Measurements from ENCODE around the gene USP49.

The USP49 gene

GRCh38 chr6:41748542-41748941, 146.6 kb downstream of the USP49 start:
- H3K4me2 ChIP-seq (ENCODE audit: insufficient read depth, low read length) = no peak overlapping the region
- H2AFZ ChIP-seq (ENCODE audit: low read depth, low read length) = no peak overlapping the region
- H3K36me3 ChIP-seq (ENCODE audit: insufficient read depth, low read length) = no peaks in the 10 kb centered on the region
- H3K27ac ChIP-seq (ENCODE audit: low read length) = no peak overlapping the region
- H4K20me1 ChIP-seq (ENCODE audit: insufficient read depth, low read length) = no peaks in the 10 kb centered on the region
- TF ChIP-seq CTCF (IDR thresholded peaks at IDR 0.05; ENCODE audit: borderline replicate concordance, extremely low read depth, low read length, poor library complexity, severe bottlenecking) = no peak
- TF ChIP-seq EZH2 (IDR thresholded peaks at IDR 0.05; ENCODE audit: borderline replicate concordance, low read depth, low read length, severe bottlenecking) = no peak
- H3K27me3 ChIP-seq (ENCODE audit: insufficient read depth, low read length, poor library complexity) = no peaks in the 10 kb centered on the region
- no peaks in the 10 kb centered on the region for H3K4me1 ChIP-seq (ENCODE audit: insufficient read depth, low read length)
- H3K4me3 ChIP-seq (ENCODE audit: low read depth in 1 of 2, low read length in 2 of 2) = no peak overlapping the region
- ATAC-seq (ENCODE audit: insufficient read depth, low read depth) (no peak), DNase-seq (no peak)
- H3K79me2 ChIP-seq (ENCODE audit: insufficient read depth, low read length) = no peaks in the 10 kb centered on the region
- H3K9ac ChIP-seq (ENCODE audit: low read depth, low read length) = no peak overlapping the region
- no peaks in the 10 kb centered on the region for H3K9me3 ChIP-seq (ENCODE audit: insufficient read depth, low read length, severe bottlenecking)

- H3K9ac ChIP-seq (ENCODE audit: low read depth, low read length) = no peak overlapping the region
- no peak overlapping the region for H3K4me2 ChIP-seq (ENCODE audit: insufficient read depth, low read length)
- no peaks in the 10 kb centered on the region for H3K9me3 ChIP-seq (ENCODE audit: insufficient read depth, low read length, severe bottlenecking)
- DNase-seq = no peak
- H3K27me3 ChIP-seq (ENCODE audit: insufficient read depth, low read length, poor library complexity) = no peaks in the 10 kb centered on the region
- no peaks in the 10 kb centered on the region for H4K20me1 ChIP-seq (ENCODE audit: insufficient read depth, low read length)
- H3K4me3 ChIP-seq (ENCODE audit: low read depth in 1 of 2, low read length in 2 of 2) = no peak overlapping the region
- H3K27ac ChIP-seq (ENCODE audit: low read length) = no peak overlapping the region
- H3K4me1 ChIP-seq (ENCODE audit: insufficient read depth, low read length) = no peaks in the 10 kb centered on the region
- ATAC-seq (ENCODE audit: insufficient read depth, low read depth) = no peak
- no peak overlapping the region for H2AFZ ChIP-seq (ENCODE audit: low read depth, low read length)
- no peaks in the 10 kb centered on the region for H3K36me3 ChIP-seq (ENCODE audit: insufficient read depth, low read length)
- H3K79me2 ChIP-seq (ENCODE audit: insufficient read depth, low read length) = no peaks in the 10 kb centered on the region
- no peak for TF ChIP-seq EZH2 (IDR thresholded peaks at IDR 0.05; ENCODE audit: borderline replicate concordance, low read depth, low read length, severe bottlenecking)
Measured at GRCh38 chr6:41748102-41748477, 147.1 kb downstream of the USP49 start.

GRCh38 chr6:41747256-41748101, 147.7 kb downstream of the USP49 start, which contains the start of gene PGC:
PGC (minus strand) TSS chr6:41747397; CDS start chr6:41747334, 63 bp downstream.
- Histone ChIP-seq H3K4me2 (ENCODE audit: insufficient read depth, low read length) (no peak within 1 kb of the TSS), H4K20me1 (ENCODE audit: insufficient read depth, low read length) (no peaks in the 10 kb centered on the region), H3K27ac (ENCODE audit: low read length) (no peak within 1 kb of the TSS), H3K9ac (ENCODE audit: low read depth, low read length) (no peak within 1 kb of the TSS), H2AFZ (ENCODE audit: low read depth, low read length) (no peak within 1 kb of the TSS), H3K36me3 (ENCODE audit: insufficient read depth, low read length) (no peaks in the 10 kb centered on the region), H3K27me3 (ENCODE audit: insufficient read depth, low read length, poor library complexity) (no peaks in the 10 kb centered on the region), H3K9me3 (ENCODE audit: insufficient read depth, low read length, severe bottlenecking) (no peaks in the 10 kb centered on the region), H3K4me3 (ENCODE audit: low read depth in 1 of 2, low read length in 2 of 2) (no peak within 1 kb of the TSS), H3K79me2 (ENCODE audit: insufficient read depth, low read length) (no peaks in the 10 kb centered on the region), H3K4me1 (ENCODE audit: insufficient read depth, low read length) (no peaks in the 10 kb centered on the region)
- no peak for ATAC-seq (ENCODE audit: insufficient read depth, low read depth)
- no peak for DNase-seq
- TF ChIP-seq CTCF (IDR thresholded peaks at IDR 0.05; ENCODE audit: borderline replicate concordance, extremely low read depth, low read length, poor library complexity, severe bottlenecking) (no peak), EZH2 (IDR thresholded peaks at IDR 0.05; ENCODE audit: borderline replicate concordance, low read depth, low read length, severe bottlenecking) (no peak)

- Histone ChIP-seq H3K4me2 (ENCODE audit: insufficient read depth, low read length) (no peak overlapping the region), H3K27me3 (ENCODE audit: insufficient read depth, low read length, poor library complexity) (no peaks in the 10 kb centered on the region), H2AFZ (ENCODE audit: low read depth, low read length) (no peak overlapping the region), H3K79me2 (ENCODE audit: insufficient read depth, low read length) (no peaks in the 10 kb centered on the region), H3K9me3 (ENCODE audit: insufficient read depth, low read length, severe bottlenecking) (no peaks in the 10 kb centered on the region), H3K36me3 (ENCODE audit: insufficient read depth, low read length) (no peaks in the 10 kb centered on the region), H3K4me1 (ENCODE audit: insufficient read depth, low read length) (no peaks in the 10 kb centered on the region), H3K9ac (ENCODE audit: low read depth, low read length) (no peak overlapping the region), H4K20me1 (ENCODE audit: insufficient read depth, low read length) (no peaks in the 10 kb centered on the region), H3K27ac (ENCODE audit: low read length) (no peak overlapping the region), H3K4me3 (ENCODE audit: low read depth in 1 of 2, low read length in 2 of 2) (no peak overlapping the region)
- DNase-seq = no peak
- no peak for TF ChIP-seq EZH2 (IDR thresholded peaks at IDR 0.05; ENCODE audit: borderline replicate concordance, low read depth, low read length, severe bottlenecking)
- no peak for TF ChIP-seq CTCF (IDR thresholded peaks at IDR 0.05; ENCODE audit: borderline replicate concordance, extremely low read depth, low read length, poor library complexity, severe bottlenecking)
- no peak for ATAC-seq (ENCODE audit: insufficient read depth, low read depth)
Measured at GRCh38 chr6:41746107-41746506, 149.1 kb downstream of the USP49 start.

Data from DND-41 (cell line).